Measurements from ENCODE around the gene NEURL4.

The NEURL4 gene

DNA sequence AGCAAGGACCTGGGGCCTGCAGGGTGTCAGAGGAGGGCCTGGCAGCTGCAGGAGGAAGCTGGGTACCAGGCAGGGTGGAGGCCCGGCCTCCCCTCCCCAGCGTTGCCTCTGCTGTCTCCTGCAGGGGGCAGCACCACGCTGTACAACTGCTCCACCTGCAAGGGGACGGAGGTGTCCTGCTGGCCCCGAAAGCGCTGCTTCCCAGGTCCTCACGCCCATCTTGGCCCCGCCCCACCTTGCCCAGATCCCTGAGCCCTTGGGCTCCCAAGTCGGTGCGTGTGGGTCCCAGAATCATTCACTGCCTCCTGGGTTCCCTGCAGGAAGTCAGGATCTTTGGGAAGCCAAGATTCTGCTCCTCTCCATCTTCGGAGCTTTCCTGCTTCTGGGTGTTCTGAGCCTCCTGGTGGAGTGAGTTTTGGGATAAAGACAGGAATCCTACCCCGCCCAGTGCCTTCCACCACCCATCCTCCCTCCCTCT, 27.0 kb upstream of the NEURL4 start:
- DNase-seq: peak; percentile 67
- H3K9ac ChIP-seq (ENCODE audit: low read length): peak overlapping the region; percentile 44
- no peak overlapping the region for H4K91ac ChIP-seq (ENCODE audit: low read length)
- no peaks in the 10 kb centered on the region for H3K27me3 ChIP-seq (ENCODE audit: control insufficient read depth in 1 of 2, insufficient read depth in 1 of 2, low read length in 2 of 2)
- no peak overlapping the region for H3K4me3 ChIP-seq (ENCODE audit: insufficient read depth in 1 of 2, low read depth in 1 of 2, low read length in 2 of 2)
- 7% methylated on average over 11 of the region's 12 CpGs for WGBS
- no peak overlapping the region for H4K8ac ChIP-seq (ENCODE audit: low read length)
- no peak overlapping the region for H2AFZ ChIP-seq (ENCODE audit: low read depth, low read length)
- H3K14ac ChIP-seq (ENCODE audit: low read length in 2 of 2): peak overlapping the region in 1 of 2 experiments; percentile 48
- H3K27ac ChIP-seq (ENCODE audit: low read length, poor library complexity, severe bottlenecking): no peak overlapping the region
- H3K4me1 ChIP-seq (ENCODE audit: control insufficient read depth, insufficient read depth, low read depth, low read length): peaks cover 37% of the 10 kb centered on the region
- no peak overlapping the region for H3K4me2 ChIP-seq (ENCODE audit: low read length, poor library complexity, severe bottlenecking)
- H3K4ac ChIP-seq (ENCODE audit: low read depth in 1 of 2, low read length in 2 of 2): no peak overlapping the region
- no peaks in the 10 kb centered on the region for H3K36me3 ChIP-seq (ENCODE audit: control insufficient read depth in 1 of 2, insufficient read depth in 2 of 2, low read depth in 1 of 2, low read length in 2 of 2)
- peaks cover 27% of the 10 kb centered on the region for H3K79me1 ChIP-seq (replicated peaks; ENCODE audit: low read length, poor library complexity, severe bottlenecking)
- H3K23ac ChIP-seq (ENCODE audit: low read length in 2 of 2): no peak overlapping the region
- no peak overlapping the region for H2BK15ac ChIP-seq (ENCODE audit: low read depth, poor library complexity, severe bottlenecking)
- H2AK5ac ChIP-seq (ENCODE audit: low read length, severe bottlenecking): no peak overlapping the region
- H2BK5ac ChIP-seq (ENCODE audit: low read depth, low read length, poor library complexity, severe bottlenecking): no peak overlapping the region
- no peak overlapping the region for H2BK12ac ChIP-seq (ENCODE audit: low read length in 2 of 2)
- no peak overlapping the region for H2BK120ac ChIP-seq (ENCODE audit: low read depth, low read length)
- H3K9me3 ChIP-seq (ENCODE audit: control insufficient read depth, low read length): no peaks in the 10 kb centered on the region
- H3K18ac ChIP-seq (ENCODE audit: low read depth in 1 of 2, low read length in 2 of 2): peak overlapping the region in 1 of 2 experiments; percentile 55

DNA sequence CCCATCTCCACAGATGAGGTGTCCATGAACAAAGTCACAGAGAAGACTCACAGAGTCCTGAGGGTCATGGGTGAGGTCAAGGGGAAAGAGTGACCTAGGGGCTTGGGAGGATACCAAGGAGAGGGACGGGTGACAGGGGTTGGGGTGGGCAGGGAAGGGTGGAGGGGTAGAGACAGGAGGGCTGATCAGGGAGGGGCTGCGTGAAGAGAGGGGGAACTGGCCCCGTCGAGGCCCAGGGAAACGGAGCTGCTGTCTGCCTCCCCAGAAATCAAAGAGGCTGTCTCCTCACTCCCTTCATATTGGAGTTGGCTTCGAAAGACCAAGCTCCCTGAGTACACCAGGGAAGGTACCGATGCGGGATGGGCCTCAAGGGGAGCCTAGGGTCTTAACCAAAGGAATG, 26.4 kb upstream of the NEURL4 start:
- Histone ChIP-seq H3K36me3 (ENCODE audit: control insufficient read depth in 1 of 2, insufficient read depth in 2 of 2, low read depth in 1 of 2, low read length in 2 of 2) (no peaks in the 10 kb centered on the region), H3K4me3 (ENCODE audit: insufficient read depth in 1 of 2, low read depth in 1 of 2, low read length in 2 of 2) (no peak overlapping the region), H3K23ac (ENCODE audit: low read length in 2 of 2) (no peak overlapping the region), H3K14ac (ENCODE audit: low read length in 2 of 2) (peak overlapping the region in 1 of 2 experiments; percentile 48), H2BK120ac (ENCODE audit: low read depth, low read length) (no peak overlapping the region), H3K18ac (ENCODE audit: low read depth in 1 of 2, low read length in 2 of 2) (peak overlapping the region in 1 of 2 experiments; percentile 55), H4K8ac (ENCODE audit: low read length) (no peak overlapping the region), H4K91ac (ENCODE audit: low read length) (peak overlapping the region; percentile 67), H3K4me2 (ENCODE audit: low read length, poor library complexity, severe bottlenecking) (no peak overlapping the region), H3K9ac (ENCODE audit: low read length) (peak overlapping the region; percentile 44), H3K79me1 (replicated peaks; ENCODE audit: low read length, poor library complexity, severe bottlenecking) (peaks cover 27% of the 10 kb centered on the region), H2BK5ac (ENCODE audit: low read depth, low read length, poor library complexity, severe bottlenecking) (no peak overlapping the region), H3K27me3 (ENCODE audit: control insufficient read depth in 1 of 2, insufficient read depth in 1 of 2, low read length in 2 of 2) (no peaks in the 10 kb centered on the region), H2AK5ac (ENCODE audit: low read length, severe bottlenecking) (no peak overlapping the region), H3K9me3 (ENCODE audit: control insufficient read depth, low read length) (no peaks in the 10 kb centered on the region), H3K27ac (ENCODE audit: low read length, poor library complexity, severe bottlenecking) (no peak overlapping the region), H3K4me1 (ENCODE audit: control insufficient read depth, insufficient read depth, low read depth, low read length) (peaks cover 40% of the 10 kb centered on the region), H2AFZ (ENCODE audit: low read depth, low read length) (no peak overlapping the region), H2BK15ac (ENCODE audit: low read depth, poor library complexity, severe bottlenecking) (peak overlapping the region; percentile 4), H3K4ac (ENCODE audit: low read depth in 1 of 2, low read length in 2 of 2) (no peak overlapping the region), H2BK12ac (ENCODE audit: low read length in 2 of 2) (peak overlapping the region in 1 of 2 experiments; percentile 15)
- DNase-seq: no peak
- 80% methylated on average over 7 of the region's 8 CpGs for WGBS

- peak within 1 kb of the TSS; percentile 66 for H4K8ac ChIP-seq (ENCODE audit: low read length)
- no peaks in the 10 kb centered on the region for H3K36me3 ChIP-seq (ENCODE audit: control insufficient read depth in 1 of 2, insufficient read depth in 2 of 2, low read depth in 1 of 2, low read length in 2 of 2)
- DNase-seq: no peak
- H2BK5ac ChIP-seq (ENCODE audit: low read depth, low read length, poor library complexity, severe bottlenecking): no peak within 1 kb of the TSS
- peaks cover 27% of the 10 kb centered on the region for H3K79me1 ChIP-seq (replicated peaks; ENCODE audit: low read length, poor library complexity, severe bottlenecking)
- peaks cover 41% of the 10 kb centered on the region for H3K4me1 ChIP-seq (ENCODE audit: control insufficient read depth, insufficient read depth, low read depth, low read length)
- H3K4ac ChIP-seq (ENCODE audit: low read depth in 1 of 2, low read length in 2 of 2): no peak within 1 kb of the TSS
- no peaks in the 10 kb centered on the region for H3K9me3 ChIP-seq (ENCODE audit: control insufficient read depth, low read length)
- peak within 1 kb of the TSS; percentile 78 for H4K91ac ChIP-seq (ENCODE audit: low read length)
- peak within 1 kb of the TSS; percentile 37 to 55 for H3K18ac ChIP-seq (ENCODE audit: low read depth in 1 of 2, low read length in 2 of 2)
- no peaks in the 10 kb centered on the region for H3K27me3 ChIP-seq (ENCODE audit: control insufficient read depth in 1 of 2, insufficient read depth in 1 of 2, low read length in 2 of 2)
- H2AFZ ChIP-seq (ENCODE audit: low read depth, low read length): no peak within 1 kb of the TSS
- peak within 1 kb of the TSS; percentile 44 for H3K9ac ChIP-seq (ENCODE audit: low read length)
- peak within 1 kb of the TSS in 1 of 2 experiments; percentile 22 for H3K4me3 ChIP-seq (ENCODE audit: insufficient read depth in 1 of 2, low read depth in 1 of 2, low read length in 2 of 2)
- 75% methylated on average over 10 of the region's 10 CpGs for WGBS
- no peak within 1 kb of the TSS for H3K27ac ChIP-seq (ENCODE audit: low read length, poor library complexity, severe bottlenecking)
- H2BK15ac ChIP-seq (ENCODE audit: low read depth, poor library complexity, severe bottlenecking): peak within 1 kb of the TSS; percentile 4
- H2BK120ac ChIP-seq (ENCODE audit: low read depth, low read length): no peak within 1 kb of the TSS
- H3K23ac ChIP-seq (ENCODE audit: low read length in 2 of 2): no peak within 1 kb of the TSS
- H3K4me2 ChIP-seq (ENCODE audit: low read length, poor library complexity, severe bottlenecking): no peak within 1 kb of the TSS
- peak within 1 kb of the TSS in 1 of 2 experiments; percentile 79 for H3K14ac ChIP-seq (ENCODE audit: low read length in 2 of 2)
- peak within 1 kb of the TSS; percentile 53 for H2AK5ac ChIP-seq (ENCODE audit: low read length, severe bottlenecking)
- H2BK12ac ChIP-seq (ENCODE audit: low read length in 2 of 2): peak within 1 kb of the TSS; percentile 15 to 31
Observed at GRCh38 chr17:7355053-7355452, 25.9 kb upstream of the NEURL4 start, which contains the start of gene TMEM95. Gene TMEM95 (plus strand): TSS chr17:7355156. CDS start chr17:7355205, 49 bp downstream.

DNA sequence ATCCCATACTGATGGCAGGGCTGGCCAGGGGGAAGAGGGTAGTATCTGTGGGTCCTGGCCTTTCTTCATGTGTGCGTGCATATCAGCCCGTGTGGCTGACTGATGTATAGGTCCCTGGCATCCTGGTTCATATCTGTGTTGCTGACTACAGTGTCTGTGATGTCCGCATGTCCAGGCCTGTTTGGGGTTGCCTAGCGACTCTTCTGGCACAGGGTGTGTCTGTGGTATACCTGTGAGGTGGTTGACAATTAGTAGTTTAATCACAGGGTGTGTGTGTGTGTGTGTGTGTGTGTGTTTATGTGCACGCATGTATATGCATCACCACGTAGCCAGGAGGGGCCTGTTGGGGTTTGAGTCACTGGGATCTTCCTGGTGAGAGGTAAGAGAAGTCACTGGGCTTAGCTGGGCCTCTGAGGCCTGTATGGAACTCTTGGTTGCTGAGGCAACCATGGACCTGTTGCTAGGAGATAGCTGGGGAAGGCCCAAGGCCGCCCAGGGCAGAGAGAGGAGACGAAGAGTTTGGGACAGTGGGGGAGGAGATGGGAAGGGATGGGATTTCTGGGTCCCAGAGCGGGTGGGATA, 25.2 kb upstream of the NEURL4 start:
- Histone ChIP-seq H2BK12ac (ENCODE audit: low read length in 2 of 2) (peak overlapping the region in 1 of 2 experiments; percentile 31), H4K8ac (ENCODE audit: low read length) (peak overlapping the region; percentile 66), H3K4ac (ENCODE audit: low read depth in 1 of 2, low read length in 2 of 2) (no peak overlapping the region), H3K9me3 (ENCODE audit: control insufficient read depth, low read length) (no peaks in the 10 kb centered on the region), H2BK120ac (ENCODE audit: low read depth, low read length) (no peak overlapping the region), H3K4me3 (ENCODE audit: insufficient read depth in 1 of 2, low read depth in 1 of 2, low read length in 2 of 2) (peak overlapping the region in 1 of 2 experiments; percentile 22), H4K91ac (ENCODE audit: low read length) (no peak overlapping the region), H3K36me3 (ENCODE audit: control insufficient read depth in 1 of 2, insufficient read depth in 2 of 2, low read depth in 1 of 2, low read length in 2 of 2) (no peaks in the 10 kb centered on the region), H3K27me3 (ENCODE audit: control insufficient read depth in 1 of 2, insufficient read depth in 1 of 2, low read length in 2 of 2) (no peaks in the 10 kb centered on the region), H3K4me2 (ENCODE audit: low read length, poor library complexity, severe bottlenecking) (no peak overlapping the region), H2AFZ (ENCODE audit: low read depth, low read length) (no peak overlapping the region), H2BK15ac (ENCODE audit: low read depth, poor library complexity, severe bottlenecking) (no peak overlapping the region), H3K23ac (ENCODE audit: low read length in 2 of 2) (no peak overlapping the region), H3K4me1 (ENCODE audit: control insufficient read depth, insufficient read depth, low read depth, low read length) (peaks cover 44% of the 10 kb centered on the region), H3K18ac (ENCODE audit: low read depth in 1 of 2, low read length in 2 of 2) (no peak overlapping the region), H2BK5ac (ENCODE audit: low read depth, low read length, poor library complexity, severe bottlenecking) (no peak overlapping the region), H3K27ac (ENCODE audit: low read length, poor library complexity, severe bottlenecking) (no peak overlapping the region), H3K14ac (ENCODE audit: low read length in 2 of 2) (peak overlapping the region in 1 of 2 experiments; percentile 53), H3K79me1 (replicated peaks; ENCODE audit: low read length, poor library complexity, severe bottlenecking) (peaks cover 27% of the 10 kb centered on the region), H2AK5ac (ENCODE audit: low read length, severe bottlenecking) (no peak overlapping the region), H3K9ac (ENCODE audit: low read length) (peak overlapping the region; percentile 44)
- DNase-seq: peak; percentile 65
- 81% methylated on average over 8 of the region's 9 CpGs for WGBS

All from mesenchymal stem cell (in vitro differentiated cells and primary cell).